IPS-18c (cell line): ENCODE data around the gene PDCD7.
"Not testable (repeated sequence)": the region's sequence is repeated elsewhere in the genome, so short reads cannot be mapped to it uniquely, and the experiment has no call there.

Source experiments
- H3K4me3 ChIP-seq: 2 replicates; pipeline ENCODE4 v1.7.0; 2013; ENCODE audit warnings: low read depth, mild to moderate bottlenecking, low read length, moderate library complexity; ENCODE audit not compliant: insufficient read depth
- H3K9me3 ChIP-seq: one replicate; pipeline ENCODE4 v1.6.1; 2013; ENCODE audit warnings: mild to moderate bottlenecking, low read length, moderate library complexity; ENCODE audit not compliant: control insufficient read depth, insufficient read depth

PDCD7 gene

GRCh38 chr15:65137893-65138292, 4.3 kb upstream of the PDCD7 start:
- H3K9me3 ChIP-seq, H3K4me3 ChIP-seq: not testable (repeated sequence)

GRCh38 chr15:65137089-65137488, 3.5 kb upstream of the PDCD7 start:
- H3K4me3 ChIP-seq, H3K9me3 ChIP-seq: not testable (repeated sequence)

GRCh38 chr15:65134538-65134937, 930 bp upstream of the PDCD7 start:
- H3K9me3 ChIP-seq = peaks cover 7% of the 10 kb centered on the region
- no peak overlapping the region for H3K4me3 ChIP-seq

GRCh38 chr15:65132878-65133547, 595 bp downstream of the PDCD7 start:
- Histone ChIP-seq H3K9me3 (peaks cover 5% of the 10 kb centered on the region), H3K4me3 (peak overlapping the region; percentile 87)

- H3K9me3 ChIP-seq = no peaks in the 10 kb centered on the region
- no peak overlapping the region for H3K4me3 ChIP-seq
Measured at GRCh38 chr15:65130941-65131340, 2.7 kb downstream of the PDCD7 start.

- H3K4me3 ChIP-seq = no peak overlapping the region
- H3K9me3 ChIP-seq = no peaks in the 10 kb centered on the region
Measured at GRCh38 chr15:65115542-65115941, 18.1 kb downstream of the PDCD7 start.

- Histone ChIP-seq H3K9me3 (no peaks in the 10 kb centered on the region), H3K4me3 (no peak within 1 kb of the TSS)
Measured at GRCh38 chr15:65115086-65115485, 18.5 kb downstream of the PDCD7 start, which contains the start of gene UBAP1L. UBAP1L (minus strand) TSS chr15:65115200; CDS start chr15:65106215, 8,985 bp downstream.

- Histone ChIP-seq H3K4me3 (no peak overlapping the region), H3K9me3 (no peaks in the 10 kb centered on the region)
Measured at GRCh38 chr15:65110676-65111292, 22.8 kb downstream of the PDCD7 start.

GRCh38 chr15:65106011-65106590, 27.5 kb downstream of the PDCD7 start:
- no peaks in the 10 kb centered on the region for H3K9me3 ChIP-seq
- no peak overlapping the region for H3K4me3 ChIP-seq

- no peaks in the 10 kb centered on the region for H3K9me3 ChIP-seq
- no peak overlapping the region for H3K4me3 ChIP-seq
Measured at GRCh38 chr15:65105038-65105437, 28.6 kb downstream of the PDCD7 start.

- H3K9me3 ChIP-seq = no peaks in the 10 kb centered on the region
- H3K4me3 ChIP-seq = no peak overlapping the region; the same call in 1 of the 2 replicates
Measured at GRCh38 chr15:65102912-65103311, 30.7 kb downstream of the PDCD7 start.

GRCh38 chr15:65101891-65102708, 31.5 kb downstream of the PDCD7 start:
- Histone ChIP-seq H3K4me3 (peak overlapping the region; percentile 16), H3K9me3 (no peaks in the 10 kb centered on the region)

GRCh38 chr15:65101411-65101890, 32.2 kb downstream of the PDCD7 start:
- no peaks in the 10 kb centered on the region for H3K9me3 ChIP-seq
- peak overlapping the region; percentile 16; the same call in 1 of the 2 replicates for H3K4me3 ChIP-seq

- H3K4me3 ChIP-seq = no peak overlapping the region
- no peaks in the 10 kb centered on the region for H3K9me3 ChIP-seq
Measured at GRCh38 chr15:65100442-65100841, 33.2 kb downstream of the PDCD7 start.

GRCh38 chr15:65099801-65100200, 33.8 kb downstream of the PDCD7 start:
- not testable (repeated sequence) for H3K4me3 ChIP-seq, H3K9me3 ChIP-seq

GRCh38 chr15:65099336-65099735, 34.3 kb downstream of the PDCD7 start:
- Histone ChIP-seq H3K9me3 (no peaks in the 10 kb centered on the region), H3K4me3 (no peak overlapping the region)

- Histone ChIP-seq H3K4me3 (no peak overlapping the region), H3K9me3 (no peaks in the 10 kb centered on the region)
Measured at GRCh38 chr15:65097651-65098263, 35.9 kb downstream of the PDCD7 start.
